Measurements from ENCODE around the gene ARRDC1.
"Not testable (repeated sequence)": the region's sequence is repeated elsewhere in the genome, so short reads cannot be mapped to it uniquely, and the experiment has no call there.

Gene ARRDC1

DNA sequence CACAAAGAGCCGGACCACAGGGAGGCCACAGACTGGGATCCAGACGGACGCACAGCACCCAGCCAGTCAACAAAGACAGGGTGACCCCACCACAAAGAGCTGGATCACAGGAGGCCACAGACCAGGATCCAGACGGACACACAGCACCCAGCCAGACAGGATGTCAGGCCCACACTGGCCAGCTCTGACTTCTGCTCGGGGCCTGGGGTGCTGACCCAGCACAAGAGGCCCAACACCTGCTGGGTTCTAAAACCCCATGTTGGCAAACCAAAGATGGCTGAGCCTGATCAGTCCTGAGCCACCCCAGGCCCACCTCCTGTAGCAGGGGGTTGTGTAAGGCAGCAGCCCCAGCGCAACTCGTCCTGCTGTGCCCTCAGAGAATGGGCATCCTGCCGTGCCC lies 21.5 kb upstream of the ARRDC1 start:
- no peak for DNase-seq (ENCODE audit: low read depth)

- no peak for DNase-seq (ENCODE audit: low read depth)
Observed at GRCh38 chr9:137586854-137587253, 18.6 kb upstream of the ARRDC1 start.

DNA sequence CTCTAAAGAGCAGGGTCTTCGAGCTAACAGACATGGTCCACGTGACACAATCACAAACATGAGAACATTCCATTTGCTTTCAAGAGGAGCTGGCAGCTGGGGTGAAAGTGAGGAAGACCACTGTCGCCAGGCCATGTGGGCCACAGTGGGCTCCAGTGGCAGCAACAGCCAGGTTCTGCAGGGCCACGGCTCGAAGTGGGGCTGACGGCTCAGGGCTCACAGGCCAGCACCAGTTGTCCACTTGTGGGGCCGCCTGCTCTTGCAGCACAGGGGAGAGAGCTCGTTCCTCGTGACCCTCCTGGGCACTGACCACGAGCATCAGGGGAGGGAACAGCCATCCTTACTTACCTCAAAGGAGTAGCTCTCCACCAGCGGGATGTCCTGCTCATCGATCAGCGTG lies 17.2 kb upstream of the ARRDC1 start:
- no peak for DNase-seq (ENCODE audit: low read depth)

DNA sequence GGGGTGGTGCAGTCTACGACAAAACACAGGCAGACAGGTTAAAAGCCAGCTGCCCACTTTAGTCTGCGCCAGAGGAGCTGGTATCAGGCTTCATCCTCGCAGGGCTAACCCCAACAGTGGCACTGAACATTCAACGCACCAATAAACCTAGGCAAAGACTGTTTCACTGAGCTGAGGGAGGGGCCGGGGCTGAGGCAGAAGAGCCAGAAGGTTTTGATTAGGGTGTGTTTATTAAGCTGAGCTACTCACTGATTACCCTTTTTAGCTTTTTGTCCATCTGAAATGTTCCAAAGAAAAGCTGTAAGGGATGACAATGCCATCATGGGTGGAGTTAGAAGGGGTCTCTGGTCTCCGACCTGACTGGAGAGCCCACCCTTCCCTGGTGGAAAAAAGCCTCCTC lies 16.6 kb upstream of the ARRDC1 start:
- DNase-seq (ENCODE audit: low read depth), result no peak

- DNase-seq (ENCODE audit: low read depth), result no peak
Observed at GRCh38 chr9:137589441-137590122, 15.9 kb upstream of the ARRDC1 start.

DNA sequence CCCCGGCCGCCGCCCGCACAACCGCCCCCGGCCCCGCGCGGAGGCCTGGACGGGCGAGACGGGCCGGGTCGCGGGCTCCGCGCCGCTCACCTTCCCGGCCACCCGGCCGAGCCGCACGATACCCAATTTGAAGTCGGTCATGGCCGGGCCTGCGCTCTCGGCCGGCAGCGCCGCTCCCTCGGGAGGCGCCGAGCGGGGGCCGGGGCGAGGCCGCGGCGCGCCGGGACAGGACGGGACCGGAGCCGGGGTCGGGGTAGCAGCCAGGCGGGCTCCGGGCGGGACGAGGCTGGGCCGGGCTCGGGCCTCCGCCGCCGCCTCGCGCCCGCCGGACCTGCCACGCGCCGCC lies 15.4 kb upstream of the ARRDC1 start:
- no peak for DNase-seq (ENCODE audit: low read depth)

GRCh38 chr9:137590469-137591383 lies 14.8 kb upstream of the ARRDC1 start, which contains the start of gene ZMYND19:
Gene ZMYND19, minus strand, starts transcription at chr9:137590512. Its CDS starts 249 bp downstream, at chr9:137590263.
- DNase-seq (ENCODE audit: low read depth), result peak; percentile 83

DNA sequence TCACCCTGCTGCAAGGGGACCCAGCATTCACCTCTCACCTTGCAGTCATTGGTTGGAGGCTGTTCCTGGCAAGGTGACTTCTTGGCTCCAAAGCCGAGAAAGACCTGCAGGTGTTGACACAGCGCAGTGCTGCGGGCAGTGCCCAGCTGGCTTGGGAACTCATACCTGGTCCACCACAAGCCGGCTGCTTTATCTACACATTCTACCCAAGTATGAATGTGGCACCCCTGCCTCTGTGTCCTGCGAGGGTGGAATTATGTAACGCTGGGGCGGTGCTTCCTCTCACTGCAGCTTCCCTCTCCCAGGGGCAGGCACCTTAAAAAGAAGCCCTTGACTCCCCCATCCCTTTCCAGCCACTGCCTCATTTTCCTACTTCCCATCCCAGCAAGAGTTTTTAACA lies 12.7 kb upstream of the ARRDC1 start:
- DNase-seq (ENCODE audit: low read depth), result no peak

DNA sequence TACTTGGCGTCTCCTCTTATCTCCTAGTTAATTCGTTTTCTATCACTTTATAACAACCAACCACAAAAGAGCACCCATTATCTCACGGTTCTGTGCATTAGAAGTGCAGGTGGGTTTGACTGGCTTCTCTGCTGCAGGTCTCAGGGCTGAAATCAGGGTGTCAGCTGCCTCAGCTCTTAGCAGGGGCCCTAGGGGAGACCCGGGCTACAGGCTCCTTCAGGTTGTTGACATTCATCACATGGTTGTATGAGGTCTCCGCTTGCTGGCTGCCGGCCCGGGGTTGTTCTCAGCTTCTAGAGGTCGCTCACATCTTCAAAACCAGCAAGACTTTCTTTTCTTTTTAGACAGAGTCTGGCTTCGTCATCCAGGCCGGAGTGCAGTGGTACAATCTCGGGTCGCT lies 12.3 kb upstream of the ARRDC1 start:
- DNase-seq (ENCODE audit: low read depth), result no peak

DNA sequence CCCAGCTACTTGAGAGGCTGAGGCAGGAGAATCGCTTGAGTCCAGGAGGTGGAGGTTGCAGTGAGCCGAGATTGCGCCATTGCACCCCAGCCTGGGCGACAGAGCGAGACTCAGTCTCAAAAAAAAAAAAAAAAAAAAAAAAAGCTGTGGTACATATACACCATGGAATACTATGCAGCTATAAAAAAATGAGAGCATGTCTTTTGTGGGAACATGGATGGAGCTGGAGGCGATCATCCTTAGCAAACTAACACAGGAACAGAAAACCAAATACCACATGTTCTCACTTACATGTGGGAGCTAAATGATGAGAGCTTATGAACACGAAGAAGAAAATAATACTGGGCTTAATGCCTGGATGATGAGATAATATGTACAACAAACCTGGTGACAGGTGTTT lies 8.9 kb upstream of the ARRDC1 start:
- DNase-seq (ENCODE audit: low read depth), result not testable (repeated sequence)

GRCh38 chr9:137598943-137599342 lies 6.5 kb upstream of the ARRDC1 start:
- no peak for DNase-seq (ENCODE audit: low read depth)

- no peak for DNase-seq (ENCODE audit: low read depth)
Observed at GRCh38 chr9:137602661-137603060, 2.8 kb upstream of the ARRDC1 start.

GRCh38 chr9:137603879-137604278 lies 1.6 kb upstream of the ARRDC1 start:
- no peak for DNase-seq (ENCODE audit: low read depth)

GRCh38 chr9:137604345-137605086 lies 970 bp upstream of the ARRDC1 start:
- DNase-seq (ENCODE audit: low read depth), result no peak

GRCh38 chr9:137606005-137606621 lies 627 bp downstream of the ARRDC1 start:
- DNase-seq (ENCODE audit: low read depth), result no peak

GRCh38 chr9:137606734-137607138 lies 1.2 kb downstream of the ARRDC1 start:
- DNase-seq (ENCODE audit: low read depth), result no peak

- no peak for DNase-seq (ENCODE audit: low read depth)
Observed at GRCh38 chr9:137607141-137607857, 1.8 kb downstream of the ARRDC1 start.

DNA sequence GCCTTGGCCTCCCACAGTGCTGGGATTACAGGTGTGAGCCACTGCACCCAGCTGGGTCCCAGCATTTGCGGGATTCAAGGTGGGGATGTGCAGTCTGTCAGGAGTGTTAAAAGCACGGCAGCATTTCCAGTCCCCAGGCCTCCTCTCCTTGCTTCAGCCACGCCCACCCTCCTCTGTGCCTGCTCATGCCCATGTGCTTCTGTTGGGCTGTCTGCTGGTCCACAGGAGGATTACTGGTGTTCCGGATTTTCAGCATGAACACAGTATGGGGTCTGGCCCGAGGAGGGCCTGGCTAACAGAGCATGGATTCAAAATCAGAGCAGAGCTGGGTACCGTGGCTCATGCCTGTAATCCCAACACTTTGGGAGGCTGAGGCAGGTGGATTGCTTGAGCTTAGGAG lies 5.5 kb downstream of the ARRDC1 start:
- DNase-seq (ENCODE audit: low read depth), result no peak

- no peak for DNase-seq (ENCODE audit: low read depth)
Observed at GRCh38 chr9:137611623-137612609, 6.4 kb downstream of the ARRDC1 start.

- DNase-seq (ENCODE audit: low read depth), result no peak
Observed at GRCh38 chr9:137612741-137613142, 7.3 kb downstream of the ARRDC1 start.

Measured in activated gamma-delta T cell treated with anti-CD3 and anti-CD28 coated beads, Interleukin-2, amount 50 U/mL, for 16 hours (primary cell).